GM15510 (cell line): ENCODE results near the gene CFDP1.

Experiments
- POLR2A ChIP-seq: IDR thresholded peaks from 3 replicates; pipeline ENCODE4 v1.6.1; 2011; ENCODE audit warnings: borderline replicate concordance; ENCODE audit not compliant: insufficient read length; ENCODE audit errors: extremely low read depth

Gene CFDP1

GRCh38 chr16:75320435-75320834, 112.9 kb downstream of the CFDP1 start:
- no peak for TF ChIP-seq POLR2A

- no peak for TF ChIP-seq POLR2A
These were observed 113.5 kb downstream of the CFDP1 start for GRCh38 chr16:75319513-75320411.

GRCh38 chr16:75318737-75319136, 114.6 kb downstream of the CFDP1 start:
- TF ChIP-seq POLR2A, result no peak

DNA sequence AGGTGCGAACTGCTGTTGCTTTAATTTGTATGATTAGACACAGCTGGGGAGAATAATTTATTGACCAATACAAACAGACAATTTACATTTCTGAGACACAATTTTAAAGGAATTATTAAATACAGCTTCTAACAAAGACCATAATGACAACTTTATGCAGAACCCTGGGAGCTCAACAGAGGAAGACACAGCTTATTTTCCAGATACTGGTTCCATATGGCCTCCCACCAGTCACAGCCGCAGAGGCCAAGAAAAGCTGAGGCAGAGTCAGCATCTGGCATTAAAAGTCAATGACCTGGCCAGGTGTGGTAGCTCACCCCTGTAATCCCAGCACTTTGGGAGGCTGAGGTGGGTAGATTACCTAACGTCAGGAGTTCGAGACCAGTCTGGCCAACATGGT, 115.8 kb downstream of the CFDP1 start:
- TF ChIP-seq POLR2A, result no peak

GRCh38 chr16:75317101-75317522, 116.2 kb downstream of the CFDP1 start:
- no peak for TF ChIP-seq POLR2A

- no peak for TF ChIP-seq POLR2A
These were observed 117.6 kb downstream of the CFDP1 start for GRCh38 chr16:75315539-75316306.

GRCh38 chr16:75312875-75313274, 120.4 kb downstream of the CFDP1 start:
- TF ChIP-seq POLR2A, result no peak

GRCh38 chr16:75311383-75311938, 121.8 kb downstream of the CFDP1 start:
- TF ChIP-seq POLR2A, result no peak

GRCh38 chr16:75310541-75310940, 122.8 kb downstream of the CFDP1 start:
- no peak for TF ChIP-seq POLR2A

DNA sequence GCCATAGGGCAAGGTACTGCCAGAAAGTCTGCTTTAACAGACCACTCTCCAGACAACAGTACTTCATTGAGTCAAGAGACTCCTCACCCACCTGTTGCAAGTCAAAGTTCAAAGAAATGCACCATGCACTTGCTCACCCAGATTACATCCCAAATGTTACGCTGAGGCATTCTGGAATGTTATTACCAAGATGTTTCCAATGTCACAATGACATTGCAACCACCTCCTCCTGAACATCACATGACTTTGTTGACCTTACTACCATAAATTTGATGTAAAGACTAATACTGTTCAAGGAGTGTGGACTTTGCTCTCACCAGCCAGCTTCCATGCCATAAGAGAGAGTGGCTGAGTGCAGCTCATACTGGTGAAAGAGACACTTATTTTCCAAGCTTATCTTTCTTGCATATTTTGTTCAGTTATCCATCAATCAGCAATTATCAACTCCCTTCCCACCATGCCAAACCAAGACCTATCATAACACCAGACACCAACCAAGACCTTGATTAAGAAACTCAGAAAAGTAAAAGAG, 123.3 kb downstream of the CFDP1 start:
- no peak for TF ChIP-seq POLR2A

DNA sequence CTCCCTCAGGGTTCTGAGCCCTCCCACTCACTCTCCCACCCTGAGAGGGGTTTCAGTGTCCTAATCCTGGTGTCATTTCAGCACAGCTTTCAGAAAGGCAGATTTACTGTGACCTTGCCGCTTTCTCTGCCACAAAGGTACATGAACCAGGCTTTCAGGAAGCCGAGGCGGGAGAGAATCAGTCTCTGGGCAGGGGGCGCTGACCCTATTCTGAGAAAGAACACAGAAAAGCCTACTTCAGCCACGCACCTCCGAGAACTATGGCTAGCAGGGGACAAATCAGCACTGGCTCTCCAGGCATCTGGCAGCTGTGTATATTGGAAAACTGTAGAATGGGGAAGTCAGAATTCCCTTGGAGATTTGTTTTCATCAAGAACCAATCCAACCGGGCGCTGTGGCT, 124.1 kb downstream of the CFDP1 start:
- no peak for TF ChIP-seq POLR2A

GRCh38 chr16:75308011-75308410, 125.3 kb downstream of the CFDP1 start:
- no peak for TF ChIP-seq POLR2A

- no peak for TF ChIP-seq POLR2A
These were observed 125.8 kb downstream of the CFDP1 start for GRCh38 chr16:75307506-75307905.

DNA sequence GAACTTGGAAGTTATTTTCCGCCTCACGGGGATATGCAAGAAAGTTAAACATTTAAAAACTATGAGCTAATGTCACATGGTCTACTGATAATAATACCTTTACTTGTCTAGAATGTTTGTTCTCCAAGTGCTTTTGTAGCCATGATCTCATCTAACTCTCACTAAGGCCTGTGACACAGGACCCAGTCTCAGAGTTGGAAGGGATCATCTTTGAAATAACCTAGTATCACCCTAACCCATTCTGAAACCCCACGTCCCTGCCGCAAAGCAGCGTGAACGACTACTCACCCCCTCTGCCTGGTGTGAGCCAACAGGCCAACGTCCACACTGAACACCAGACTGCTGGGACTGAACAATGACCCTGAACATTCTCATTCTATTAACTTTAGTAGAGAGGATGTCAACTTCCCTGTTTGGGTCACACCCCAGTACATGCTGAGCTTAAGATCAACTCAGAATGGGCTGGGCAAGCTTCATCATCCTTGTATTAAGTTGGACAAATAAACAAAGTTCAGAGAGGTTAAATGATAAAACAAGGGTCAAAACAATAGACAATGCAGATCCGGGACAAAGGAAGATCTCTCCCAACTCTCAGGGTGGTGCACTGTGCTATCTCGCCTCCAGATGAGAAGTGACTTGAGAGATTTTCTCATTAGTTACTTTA, 127.1 kb downstream of the CFDP1 start:
- no peak for TF ChIP-seq POLR2A
